HEK293 (cell line): ENCODE results near the gene TSPAN14.

Experiments used
- CTCF ChIA-PET: fragments of 350-600 bp; formaldehyde crosslinking; extraction: SDS; loops from one replicate; lab custom pipeline; 2021; ENCODE audit warnings: antibody characterized with exemption; lab: Yijun Ruan, JAX
- POLR2A ChIA-PET: fragments of 300-600 bp; formaldehyde crosslinking; extraction: SDS; loops from one replicate; lab custom pipeline; 2020; ENCODE audit warnings: antibody characterized with exemption, inconsistent platforms; lab: Yijun Ruan, JAX
- H3K27ac ChIP-seq: fragments of 200-500 bp; sonication (Bioruptor generic); 2 replicates; pipeline ENCODE4 v1.5.1; 2014; ENCODE audit warnings: low read depth, low read length, control low read depth, inconsistent platforms; ENCODE audit errors: extremely low read depth
- H3K36me3 ChIP-seq, 2 experiments: fragments of 200-500 bp in 1 of 2; sonication (Bioruptor generic) in 1 of 2; 1 replicate in 1 of 2; 2 replicates in 1 of 2; pipeline ENCODE4 v1.5.1; 2014 to 2017; ENCODE audit warnings: inconsistent platforms in 2 of 2, low read length in 2 of 2; ENCODE audit not compliant: control insufficient read depth in 2 of 2, insufficient read depth in 1 of 2
- H3K4me1 ChIP-seq: fragments of 200-500 bp; sonication (Bioruptor generic); 2 replicates; pipeline ENCODE4 v1.5.1; 2014; ENCODE audit warnings: mild to moderate bottlenecking, low read length, inconsistent platforms; ENCODE audit not compliant: control insufficient read depth, insufficient read depth
- H3K4me3 ChIP-seq: 2 replicates; pipeline ENCODE4 v1.5.1; 2011; ENCODE audit warnings: low read depth, mild to moderate bottlenecking, control low read depth, low read length, moderate library complexity
- H3K9me3 ChIP-seq: fragments of 200-500 bp; sonication (Bioruptor generic); 2 replicates; pipeline ENCODE4 v1.5.1; 2014; ENCODE audit warnings: low read depth, low read length, inconsistent platforms; ENCODE audit not compliant: control insufficient read depth, insufficient read depth
- HOXA7 ChIP-seq: sonication (generic); formaldehyde crosslinking; IDR thresholded peaks from 2 replicates; pipeline ENCODE4 v1.8.1; 2022; ENCODE audit warnings: missing genetic modification reagents, borderline replicate concordance
- INSM2 ChIP-seq: fragments of 450-650 bp; formaldehyde crosslinking; IDR thresholded peaks from 2 replicates; pipeline ENCODE4 v1.5.1; 2016; ENCODE audit warnings: missing biosample characterization, missing genetic modification characterization
- MYNN ChIP-seq: fragments of 450-650 bp; formaldehyde crosslinking; IDR thresholded peaks from 2 replicates; pipeline ENCODE4 v1.5.1; 2016; ENCODE audit warnings: missing biosample characterization, missing genetic modification characterization, borderline replicate concordance
- OSR2 ChIP-seq: fragments of 450-650 bp; formaldehyde crosslinking; IDR thresholded peaks from 2 replicates; pipeline ENCODE4 v1.5.1; 2016; ENCODE audit warnings: missing biosample characterization, missing genetic modification characterization
- SP2 ChIP-seq: fragments of 450-650 bp; formaldehyde crosslinking; IDR thresholded peaks from 2 replicates; pipeline ENCODE4 v1.5.1; 2016; ENCODE audit warnings: missing biosample characterization, missing genetic modification characterization
- YY2 ChIP-seq: fragments of 450-650 bp; formaldehyde crosslinking; IDR thresholded peaks from 2 replicates; pipeline ENCODE4 v1.5.1; 2016; ENCODE audit warnings: missing biosample characterization, missing genetic modification characterization
- ZBTB26 ChIP-seq: fragments of 450-650 bp; formaldehyde crosslinking; optimal IDR thresholded peaks from 2 replicates; pipeline ENCODE3; 2016; ENCODE audit warnings: missing biosample characterization, mild to moderate bottlenecking, missing genetic modification characterization
- ZEB2 ChIP-seq: fragments of 450-650 bp; formaldehyde crosslinking; IDR thresholded peaks from 2 replicates; pipeline ENCODE4 v1.5.1; 2016; ENCODE audit warnings: missing biosample characterization, missing genetic modification characterization
- ZNF121 ChIP-seq: fragments of 450-650 bp; formaldehyde crosslinking; IDR thresholded peaks from 2 replicates; pipeline ENCODE4 v1.5.1; 2016; ENCODE audit warnings: missing biosample characterization, missing genetic modification characterization
- ZNF140 ChIP-seq: fragments of 450-650 bp; formaldehyde crosslinking; IDR thresholded peaks from 2 replicates; pipeline ENCODE4 v1.5.1; 2016; ENCODE audit warnings: missing biosample characterization, missing genetic modification characterization
- ZNF155 ChIP-seq: fragments of 450-650 bp; formaldehyde crosslinking; IDR thresholded peaks from 2 replicates; pipeline ENCODE4 v1.5.1; 2016; ENCODE audit warnings: missing biosample characterization, missing genetic modification characterization
- ZNF335 ChIP-seq: fragments of 450-650 bp; formaldehyde crosslinking; conservative IDR thresholded peaks from 2 replicates; pipeline ENCODE4 v1.5.1; 2016; ENCODE audit warnings: missing biosample characterization, missing genetic modification characterization
- ZNF341 ChIP-seq: fragments of 450-650 bp; formaldehyde crosslinking; IDR thresholded peaks from 2 replicates; pipeline ENCODE4; 2016; ENCODE audit warnings: low read depth, missing biosample characterization, missing genetic modification characterization
- ZNF391 ChIP-seq: fragments of 450-650 bp; formaldehyde crosslinking; IDR thresholded peaks from 2 replicates; pipeline ENCODE4 v1.5.1; 2016; ENCODE audit warnings: low read depth, missing biosample characterization, missing genetic modification characterization, borderline replicate concordance
- ZNF398 ChIP-seq: fragments of 450-650 bp; formaldehyde crosslinking; IDR thresholded peaks from 2 replicates; pipeline ENCODE4 v1.5.1; 2017; ENCODE audit warnings: missing biosample characterization, missing genetic modification characterization
- ZNF426 ChIP-seq: fragments of 450-650 bp; formaldehyde crosslinking; IDR thresholded peaks from 2 replicates; pipeline ENCODE4 v1.5.1; 2017; ENCODE audit warnings: missing biosample characterization, missing genetic modification characterization, mild to moderate bottlenecking, inconsistent platforms, moderate library complexity
- ZNF621 ChIP-seq: fragments of 450-650 bp; formaldehyde crosslinking; IDR thresholded peaks from 2 replicates; pipeline ENCODE4 v1.5.1; 2017; ENCODE audit warnings: missing biosample characterization, missing genetic modification characterization
- ZNF701 ChIP-seq: fragments of 450-650 bp; formaldehyde crosslinking; IDR thresholded peaks from 2 replicates; pipeline ENCODE4 v1.5.1; 2016; ENCODE audit warnings: missing biosample characterization, missing genetic modification characterization
- ZNF776 ChIP-seq: fragments of 450-650 bp; formaldehyde crosslinking; IDR thresholded peaks from 2 replicates; pipeline ENCODE4 v1.5.0; 2017; ENCODE audit warnings: missing biosample characterization, missing genetic modification characterization, borderline replicate concordance
- ZNF785 ChIP-seq: fragments of 450-650 bp; formaldehyde crosslinking; IDR thresholded peaks from 2 replicates; pipeline ENCODE4 v1.5.1; 2016; ENCODE audit warnings: missing biosample characterization, missing genetic modification characterization
- TF ChIP-seq, protein P1 (sequence below): fragments of 450-650 bp; formaldehyde crosslinking; IDR thresholded peaks from 2 replicates; pipeline ENCODE4 v1.5.1; 2017; ENCODE audit warnings: missing biosample characterization, missing genetic modification characterization

The TSPAN14 gene

GRCh38 chr10:80414142-80414895 is 39.8 kb upstream of the TSPAN14 start (continued):
- TF ChIP-seq, protein P1, sequence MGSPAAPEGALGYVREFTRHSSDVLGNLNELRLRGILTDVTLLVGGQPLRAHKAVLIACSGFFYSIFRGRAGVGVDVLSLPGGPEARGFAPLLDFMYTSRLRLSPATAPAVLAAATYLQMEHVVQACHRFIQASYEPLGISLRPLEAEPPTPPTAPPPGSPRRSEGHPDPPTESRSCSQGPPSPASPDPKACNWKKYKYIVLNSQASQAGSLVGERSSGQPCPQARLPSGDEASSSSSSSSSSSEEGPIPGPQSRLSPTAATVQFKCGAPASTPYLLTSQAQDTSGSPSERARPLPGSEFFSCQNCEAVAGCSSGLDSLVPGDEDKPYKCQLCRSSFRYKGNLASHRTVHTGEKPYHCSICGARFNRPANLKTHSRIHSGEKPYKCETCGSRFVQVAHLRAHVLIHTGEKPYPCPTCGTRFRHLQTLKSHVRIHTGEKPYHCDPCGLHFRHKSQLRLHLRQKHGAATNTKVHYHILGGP (tag by site-specific recombination): no peak
- no peak for TF ChIP-seq ZNF426 (tag by site-specific recombination)
- TF ChIP-seq ZNF155 (tag by site-specific recombination): no peak
- no peak for TF ChIP-seq ZNF391 (tag by site-specific recombination)
- no peak for TF ChIP-seq INSM2 (tag by site-specific recombination)
- no peak for TF ChIP-seq YY2 (tag by site-specific recombination)
- no peak for TF ChIP-seq ZBTB26
- TF ChIP-seq OSR2 (tag by site-specific recombination): peak; percentile 53; the same call in 1 of the 2 replicates
- peak; percentile 54; the same call in 1 of the 2 replicates for TF ChIP-seq ZNF398 (tag by site-specific recombination)
- TF ChIP-seq ZNF140 (tag by site-specific recombination): no peak
- TF ChIP-seq ZNF785: no peak
- no peak for TF ChIP-seq ZNF701 (tag by site-specific recombination)
- TF ChIP-seq ZNF621: no peak
- TF ChIP-seq ZNF776 (tag by site-specific recombination): no peak
- no peak for TF ChIP-seq ZNF121 (tag by site-specific recombination)
- peak; percentile 71 for TF ChIP-seq ZNF341 (tag by site-specific recombination)
- no peak for TF ChIP-seq MYNN
- TF ChIP-seq HOXA7 (CRISPR knock-in tag): no peak
- TF ChIP-seq SP2 (tag by site-specific recombination): no peak

- no peak overlapping the region for H3K4me3 ChIP-seq
- ChIA-PET POLR2A (no interaction called here), CTCF (no interaction called here)
- TF ChIP-seq ZNF335 (tag by site-specific recombination) (no peak), ZEB2 (tag by site-specific recombination) (0 out of 2 replicates have a peak, but pooled peaks have one; percentile 35)
- H3K36me3 ChIP-seq: peaks cover 0 to 18% of the 10 kb centered on the region in 2 experiments; a peak in 2 of 3 replicates
- H3K27ac ChIP-seq: peak overlapping the region; percentile 54
- H3K4me1 ChIP-seq: peaks cover 52% of the 10 kb centered on the region
- H3K9me3 ChIP-seq: no peaks in the 10 kb centered on the region
These were observed 38.2 kb upstream of the TSPAN14 start for GRCh38 chr10:80415734-80416478.
